A673 (cell line): ENCODE measurements around the gene LMNB1.

Experiments
- CTCF ChIP-seq: fragments of 300-800, 200-600 bp; sonication (generic); conservative IDR thresholded peaks from 2 replicates; pipeline ENCODE4 v1.5.1; 2017; ENCODE audit warnings: low read depth, mild to moderate bottlenecking, antibody characterized with exemption, low read length, moderate library complexity, mixed read lengths
- EZH2 ChIP-seq: fragments of 200-600 bp; sonication (generic); IDR thresholded peaks from 2 replicates; pipeline ENCODE4 v1.6.1; 2017; ENCODE audit warnings: borderline replicate concordance, low read depth, mild to moderate bottlenecking, mixed read lengths, antibody characterized with exemption, low read length; ENCODE audit not compliant: poor library complexity, severe bottlenecking

GRCh38 chr5:126830061-126830460, 53.1 kb downstream of the LMNB1 start:
- TF ChIP-seq CTCF, result no peak
- no peak for TF ChIP-seq EZH2
